HepG2 (cell line): ENCODE data around the gene ICAM2. TPM values are rescaled to one million over a fixed set of nuclear protein-coding genes. Genes with fewer than 3 reads are reported as not detected.

Experiments
- ARID5B ChIP-seq: IDR thresholded peaks from 2 replicates; pipeline ENCODE4 v1.4.0; 2020; ENCODE audit warnings: mild to moderate bottlenecking, missing genetic modification reagents
- ATF5 ChIP-seq: sonication (generic); formaldehyde crosslinking; IDR thresholded peaks from 2 replicates; pipeline ENCODE4 v1.4.0; 2020; ENCODE audit warnings: mild to moderate bottlenecking, low read depth, missing genetic modification reagents
- ATF7-NPFF ChIP-seq: sonication (generic); formaldehyde crosslinking; IDR thresholded peaks from 2 replicates; pipeline ENCODE4 v1.8.1; 2023; ENCODE audit warnings: mild to moderate bottlenecking, low read depth, missing genetic modification reagents, moderate library complexity
- BORCS8-MEF2B ChIP-seq: sonication (generic); formaldehyde crosslinking; IDR thresholded peaks from 2 replicates; pipeline ENCODE4 v1.8.0; 2022; ENCODE audit warnings: mild to moderate bottlenecking, missing genetic modification reagents
- CENPX ChIP-seq: sonication (generic); formaldehyde crosslinking; IDR thresholded peaks from 2 replicates; pipeline ENCODE4 v1.9.0; 2021; ENCODE audit warnings: mild to moderate bottlenecking, missing genetic modification reagents, moderate library complexity
- CSRNP1 ChIP-seq: sonication (generic); formaldehyde crosslinking; IDR thresholded peaks from 2 replicates; pipeline ENCODE4 v1.8.1; 2023; ENCODE audit warnings: mild to moderate bottlenecking, missing genetic modification reagents
- FOXO4 ChIP-seq: sonication (generic); formaldehyde crosslinking; conservative IDR thresholded peaks from 2 replicates; pipeline ENCODE4 v1.8.1; 2023; ENCODE audit warnings: missing genetic modification reagents
- GFI1 ChIP-seq: sonication (generic); formaldehyde crosslinking; IDR thresholded peaks from 2 replicates; pipeline ENCODE4 v1.5.0; 2020; ENCODE audit warnings: missing genetic modification reagents, mild to moderate bottlenecking, borderline replicate concordance
- MBNL3 ChIP-seq: fragments of 250-450 bp; sonication (Bioruptor Pico); conservative IDR thresholded peaks from 2 replicates; pipeline ENCODE4 v1.8.0; 2022; ENCODE audit warnings: mild to moderate bottlenecking, inconsistent platforms
- ZBTB10 ChIP-seq: sonication (generic); formaldehyde crosslinking; IDR thresholded peaks from 2 replicates; pipeline ENCODE4 v1.4.0; 2020; ENCODE audit warnings: missing genetic modification reagents, borderline replicate concordance
- ZNF20 ChIP-seq: sonication (generic); formaldehyde crosslinking; IDR thresholded peaks from 2 replicates; pipeline ENCODE4 v1.4.0; 2020; ENCODE audit warnings: mild to moderate bottlenecking, moderate library complexity, missing genetic modification reagents
- ZNF333 ChIP-seq: sonication (generic); formaldehyde crosslinking; IDR thresholded peaks from 2 replicates; pipeline ENCODE4 v1.4.0; 2020; ENCODE audit warnings: mild to moderate bottlenecking, missing genetic modification reagents, borderline replicate concordance
- ZNF7 ChIP-seq: IDR thresholded peaks from 2 replicates; pipeline ENCODE4 v1.6.1; 2016; ENCODE audit warnings: missing biosample characterization, missing genetic modification reagents
- ZNF704 ChIP-seq: sonication (generic); formaldehyde crosslinking; IDR thresholded peaks from 2 replicates; pipeline ENCODE4 v1.8.1; 2023; ENCODE audit warnings: mild to moderate bottlenecking, inconsistent platforms, moderate library complexity, missing genetic modification reagents, borderline replicate concordance
- polyA plus RNA-seq, 8 experiments: library from polyadenylated mRNA; depleted of rRNA in 3 of 8; stranded (reverse) in 7 of 8; unstranded in 1 of 8; fragments of >200 nt; fragmentation: Illumina TruSeq in 4 of 8; extraction: Trizol in 4 of 8; gene quantifications; 2 replicates each; pipeline versions ENCODE4 v1.2.1 to v1.2.3, GENCODE V29; 2011 to 2016; ENCODE audit warnings: low read depth in 4 of 8, missing spikeins in 1 of 8, mixed read lengths in 1 of 8; ENCODE audit not compliant: insufficient read depth in 1 of 8
- total RNA-seq, 5 experiments: library from RNA; depleted of rRNA; stranded (reverse); fragments of >200 nt; fragmentation: Illumina TruSeq; extraction: Trizol; gene quantifications; 2 replicates each; pipeline ENCODE4 v1.2.3, GENCODE V29; 2016; ENCODE audit warnings: low read depth in 1 of 5

The ICAM2 gene
- total and polyA plus RNA-seq, 2 of the 13 experiments (the other 11 are each of a cell fraction or from before 2014, with no cell fraction given) = 10.9 to 20.8 TPM

- TF ChIP-seq ARID5B (CRISPR knock-in tag) (no peak), FOXO4 (CRISPR knock-in tag) (no peak), ATF5 (CRISPR knock-in tag) (no peak), MBNL3 (CRISPR knock-in tag) (no peak), ATF7-NPFF (CRISPR knock-in tag) (no peak), ZNF333 (CRISPR knock-in tag) (no peak), CSRNP1 (CRISPR knock-in tag) (no peak), ZNF7 (no peak), BORCS8-MEF2B (CRISPR knock-in tag) (no peak), CENPX (no peak), ZBTB10 (CRISPR knock-in tag) (no peak), GFI1 (CRISPR knock-in tag) (no peak), ZNF704 (no peak), ZNF20 (CRISPR knock-in tag) (no peak)
Measured at GRCh38 chr17:63984651-63985386, 35.6 kb downstream of the ICAM2 start (continued).
